ENCODE results near the gene PARP9. TPM values are rescaled to one million over a fixed set of nuclear protein-coding genes. Genes with fewer than 3 reads are reported as not detected.

Gene PARP9
- 10 to 100 TPM; 26.9 to 70.1 TPM for total RNA-seq

- DNase-seq (ENCODE audit: low spot score in 2 of 2) (peak; percentile 81 to 86), ATAC-seq (peak; percentile 90 to 93)
- Mint-ChIP-seq H3K36me3 (peaks cover 40 to 72% of the 10 kb centered on the region in 2 donors), H3K27ac (peak within 1 kb of the TSS; percentile 97 to 100), H3K9me3 (no peaks in the 10 kb centered on the region)
These were observed at the start of gene PARP9, which contains the start of gene DTX3L for GRCh38 chr3:122564155-122564912. PARP9 (minus strand) TSS chr3:122564300; CDS start chr3:122559620, 4,680 bp downstream. DTX3L (plus strand) TSS chr3:122564338; CDS start chr3:122564427, 89 bp downstream.

GRCh38 chr3:122612696-122613095 lies 48.6 kb upstream of the PARP9 start:
- peaks cover 7 to 11% of the 10 kb centered on the region in 2 donors for H3K9me3 Mint-ChIP-seq
- ATAC-seq (no peak), DNase-seq (ENCODE audit: low spot score in 2 of 2) (no peak)
- peak overlapping the region in 1 of 2 donors; percentile 14 for H3K27ac Mint-ChIP-seq
- H3K36me3 Mint-ChIP-seq = peaks cover 14 to 36% of the 10 kb centered on the region in 2 donors

GRCh38 chr3:122609798-122610559 lies 45.9 kb upstream of the PARP9 start:
- Mint-ChIP-seq H3K9me3 (peaks cover 7 to 13% of the 10 kb centered on the region in 2 donors), H3K36me3 (peaks cover 14 to 39% of the 10 kb centered on the region in 2 donors), H3K27ac (peak overlapping the region; percentile 0 to 90)
- peak; percentile 96 for ATAC-seq
- peak in 1 of 2 donors; percentile 35 for DNase-seq (ENCODE audit: low spot score in 2 of 2)

GRCh38 chr3:122608916-122609315 lies 44.8 kb upstream of the PARP9 start:
- peak overlapping the region; percentile 90 to 93 for H3K27ac Mint-ChIP-seq
- no peak for ATAC-seq
- peaks cover 7 to 13% of the 10 kb centered on the region in 2 donors for H3K9me3 Mint-ChIP-seq
- no peak for DNase-seq (ENCODE audit: low spot score in 2 of 2)
- H3K36me3 Mint-ChIP-seq = peaks cover 14 to 41% of the 10 kb centered on the region in 2 donors

GRCh38 chr3:122606330-122606729 lies 42.2 kb upstream of the PARP9 start:
- ATAC-seq (no peak), DNase-seq (ENCODE audit: low spot score in 2 of 2) (no peak)
- Mint-ChIP-seq H3K36me3 (peaks cover 9 to 31% of the 10 kb centered on the region in 2 donors), H3K9me3 (peaks cover 7 to 15% of the 10 kb centered on the region in 2 donors), H3K27ac (no peak overlapping the region)

- no peak overlapping the region for H3K27ac Mint-ChIP-seq
- H3K9me3 Mint-ChIP-seq = peaks cover 0 to 9% of the 10 kb centered on the region in 2 donors
These were observed 39.0 kb upstream of the PARP9 start for GRCh38 chr3:122603056-122603455.

GRCh38 chr3:122602011-122602710 lies 38.1 kb upstream of the PARP9 start:
- peaks cover 0 to 12% of the 10 kb centered on the region in 2 donors for H3K36me3 Mint-ChIP-seq
- DNase-seq (ENCODE audit: low spot score in 2 of 2) (no peak), ATAC-seq (no peak)
- peaks cover 0 to 5% of the 10 kb centered on the region in 2 donors for H3K9me3 Mint-ChIP-seq
- H3K27ac Mint-ChIP-seq = no peak overlapping the region

More at GRCh38 chr3:122603056-122603455, 39.0 kb upstream of the PARP9 start:
- peaks cover 0 to 19% of the 10 kb centered on the region in 2 donors for H3K36me3 Mint-ChIP-seq
- DNase-seq (ENCODE audit: low spot score in 2 of 2) (no peak), ATAC-seq (no peak)

GRCh38 chr3:122598556-122598955 lies 34.5 kb upstream of the PARP9 start:
- DNase-seq (ENCODE audit: low spot score in 2 of 2) = no peak
- no peak for ATAC-seq
- Mint-ChIP-seq H3K27ac (no peak overlapping the region), H3K36me3 (peaks cover 5 to 14% of the 10 kb centered on the region in 2 donors), H3K9me3 (peaks cover 0 to 14% of the 10 kb centered on the region in 2 donors)

GRCh38 chr3:122598151-122598550 lies 34.1 kb upstream of the PARP9 start:
- ATAC-seq (no peak), DNase-seq (ENCODE audit: low spot score in 2 of 2) (no peak)
- Mint-ChIP-seq H3K36me3 (peaks cover 5 to 10% of the 10 kb centered on the region in 2 donors), H3K27ac (no peak overlapping the region), H3K9me3 (peaks cover 0 to 11% of the 10 kb centered on the region in 2 donors)

GRCh38 chr3:122594025-122594424 lies 29.9 kb upstream of the PARP9 start:
- H3K9me3 Mint-ChIP-seq = peaks cover 0 to 9% of the 10 kb centered on the region in 2 donors
- H3K36me3 Mint-ChIP-seq = peaks cover 5 to 7% of the 10 kb centered on the region in 2 donors
- DNase-seq (ENCODE audit: low spot score in 2 of 2) (no peak), ATAC-seq (no peak)
- H3K27ac Mint-ChIP-seq = no peak overlapping the region

GRCh38 chr3:122590610-122591009 lies 26.5 kb upstream of the PARP9 start:
- DNase-seq (ENCODE audit: low spot score in 2 of 2) (no peak), ATAC-seq (no peak)
- peaks cover 0 to 2% of the 10 kb centered on the region in 2 donors for H3K9me3 Mint-ChIP-seq
- peaks cover 0 to 10% of the 10 kb centered on the region in 2 donors for H3K36me3 Mint-ChIP-seq
- H3K27ac Mint-ChIP-seq = no peak overlapping the region

GRCh38 chr3:122589297-122589696 lies 25.2 kb upstream of the PARP9 start:
- no peaks in the 10 kb centered on the region for H3K9me3 Mint-ChIP-seq
- ATAC-seq = peak in 1 of 2 donors; percentile 52
- H3K27ac Mint-ChIP-seq = no peak overlapping the region
- peaks cover 0 to 20% of the 10 kb centered on the region in 2 donors for H3K36me3 Mint-ChIP-seq
- DNase-seq (ENCODE audit: low spot score in 2 of 2) = no peak

GRCh38 chr3:122587572-122587971 lies 23.5 kb upstream of the PARP9 start:
- DNase-seq (ENCODE audit: low spot score in 2 of 2) (no peak), ATAC-seq (no peak)
- peaks cover 3 to 38% of the 10 kb centered on the region in 2 donors for H3K36me3 Mint-ChIP-seq
- H3K27ac Mint-ChIP-seq = no peak overlapping the region
- H3K9me3 Mint-ChIP-seq = peaks cover 1 to 11% of the 10 kb centered on the region in 2 donors

GRCh38 chr3:122586773-122587485 lies 22.8 kb upstream of the PARP9 start:
- Mint-ChIP-seq H3K27ac (peak overlapping the region in 1 of 2 donors; percentile 39), H3K36me3 (peaks cover 8 to 44% of the 10 kb centered on the region in 2 donors), H3K9me3 (peaks cover 5 to 18% of the 10 kb centered on the region in 2 donors)
- no peak for DNase-seq (ENCODE audit: low spot score in 2 of 2)
- ATAC-seq = peak in 1 of 2 donors; percentile 71

GRCh38 chr3:122586098-122586497 lies 22.0 kb upstream of the PARP9 start:
- peaks cover 15 to 52% of the 10 kb centered on the region in 2 donors for H3K36me3 Mint-ChIP-seq
- ATAC-seq = peak in 1 of 2 donors; percentile 44
- DNase-seq (ENCODE audit: low spot score in 2 of 2) = no peak

GRCh38 chr3:122582390-122582789 lies 18.3 kb upstream of the PARP9 start:
- H3K36me3 Mint-ChIP-seq = peaks cover 18 to 67% of the 10 kb centered on the region in 2 donors
- no peak for ATAC-seq

More at GRCh38 chr3:122586098-122586497, 22.0 kb upstream of the PARP9 start:
- H3K27ac Mint-ChIP-seq = peak overlapping the region in 1 of 2 donors; percentile 39
- peaks cover 11 to 26% of the 10 kb centered on the region in 2 donors for H3K9me3 Mint-ChIP-seq

More at GRCh38 chr3:122582390-122582789, 18.3 kb upstream of the PARP9 start:
- Mint-ChIP-seq H3K27ac (no peak overlapping the region), H3K9me3 (peaks cover 11 to 27% of the 10 kb centered on the region in 2 donors)
- no peak for DNase-seq (ENCODE audit: low spot score in 2 of 2)

Data from activated naive CD4-positive, alpha-beta T cell treated with anti-CD3 and anti-CD28 coated beads, Interleukin-2, amount 50 U/mL, for 72 hours (primary cell).